Activated T-cell treated with anti-CD3 and anti-CD28 coated beads, Interleukin-2, amount 50 U/mL, for 72 hours (primary cell): ENCODE data around the gene FBXW7. TPM values are rescaled to one million over a fixed set of nuclear protein-coding genes. Genes with fewer than 3 reads are reported as not detected.
A peak's percentile ranks its signal among the peaks of the same experiment; 100 is the strongest.

ENCODE experiments used
- ATAC-seq, 2 donors: fragments of 150-1000 bp; cut with Tn5 transposase; replicated peaks in 1 of 2; 2 replicates each; pipeline ENCODE4 v1.10.0; 2021; ENCODE audit warnings: moderate library complexity in 2 of 2, mild to moderate bottlenecking in 1 of 2
- DNase-seq, 2 donors: peaks; one replicate each; pipeline ENCODE4 v3.0.0; 2021 to 2022; ENCODE audit warnings: mixed read lengths in 1 of 2
- H3K27ac Mint-ChIP-seq: one replicate; pipeline ENCODE4 v1.8.0; 2022; ENCODE audit warnings: mild to moderate bottlenecking, moderate library complexity, mixed read lengths
- H3K27me3 Mint-ChIP-seq: one replicate; pipeline ENCODE4 v1.8.0; 2022; ENCODE audit warnings: low read depth, mixed read lengths
- H3K36me3 Mint-ChIP-seq, 2 donors: one replicate each; pipeline ENCODE4 v1.8.0; 2022; ENCODE audit warnings: mixed read lengths in 2 of 2, mild to moderate bottlenecking in 1 of 2; ENCODE audit not compliant: insufficient read depth in 2 of 2
- H3K4me1 Mint-ChIP-seq: one replicate; pipeline ENCODE4 v1.8.0; 2022; ENCODE audit warnings: low read depth, mixed read lengths
- H3K4me3 Mint-ChIP-seq, 2 donors: one replicate each; pipeline ENCODE4 v1.8.0; 2022; ENCODE audit warnings: mild to moderate bottlenecking in 2 of 2, mixed read lengths in 2 of 2, moderate library complexity in 2 of 2
- H3K9me3 Mint-ChIP-seq, 2 donors: one replicate each; pipeline ENCODE4 v1.8.0; 2022; ENCODE audit warnings: mixed read lengths in 2 of 2
- total RNA-seq, 2 donors: library from RNA; stranded (reverse); gene quantifications; one replicate each; pipeline ENCODE4 v1.2.3, GENCODE V29; 2022

FBXW7 gene
- total RNA-seq, 2 donors from 2014 or later: 37.6 to 40.9 TPM

DNA sequence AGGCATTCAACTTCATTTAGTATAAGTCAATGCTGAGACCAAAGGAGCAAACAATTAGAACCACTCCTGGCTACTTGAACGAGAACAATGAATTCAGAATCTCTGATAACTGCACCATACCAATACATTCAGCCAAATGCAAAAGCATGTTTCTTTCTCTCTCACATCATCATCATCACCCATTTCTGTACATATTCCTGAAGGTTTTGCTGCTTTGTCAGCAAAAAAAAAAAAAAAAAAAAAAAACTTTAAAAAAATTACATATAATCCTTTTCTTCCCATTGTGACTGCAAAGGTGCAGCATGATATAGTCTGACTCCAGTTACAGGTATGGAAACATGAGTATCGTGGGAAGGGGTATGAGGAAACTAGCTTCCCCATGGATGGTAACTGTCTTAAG, 35.6 kb downstream of the FBXW7 start:
- Mint-ChIP-seq H3K4me1 (peaks cover 41% of the 10 kb centered on the region), H3K9me3 (no peaks in the 10 kb centered on the region), H3K27ac (no peak overlapping the region), H3K4me3 (no peak overlapping the region), H3K27me3 (no peaks in the 10 kb centered on the region), H3K36me3 (peaks cover 2% of the 10 kb centered on the region in 2 donors)
- DNase-seq (no peak), ATAC-seq (no peak)

- H3K27me3 Mint-ChIP-seq: no peaks in the 10 kb centered on the region
- peaks cover 43% of the 10 kb centered on the region for H3K4me1 Mint-ChIP-seq
- ATAC-seq: no peak
- peaks cover 2% of the 10 kb centered on the region in 2 donors for H3K36me3 Mint-ChIP-seq
- no peak overlapping the region for H3K4me3 Mint-ChIP-seq
- no peak overlapping the region for H3K27ac Mint-ChIP-seq
- no peak for DNase-seq
- H3K9me3 Mint-ChIP-seq: no peaks in the 10 kb centered on the region
Observed at GRCh38 chr4:152499344-152499743, 36.5 kb downstream of the FBXW7 start.

GRCh38 chr4:152494020-152494419, 41.9 kb downstream of the FBXW7 start:
- Mint-ChIP-seq H3K4me3 (no peak overlapping the region), H3K27ac (peak overlapping the region; percentile 47), H3K27me3 (no peaks in the 10 kb centered on the region)

DNA sequence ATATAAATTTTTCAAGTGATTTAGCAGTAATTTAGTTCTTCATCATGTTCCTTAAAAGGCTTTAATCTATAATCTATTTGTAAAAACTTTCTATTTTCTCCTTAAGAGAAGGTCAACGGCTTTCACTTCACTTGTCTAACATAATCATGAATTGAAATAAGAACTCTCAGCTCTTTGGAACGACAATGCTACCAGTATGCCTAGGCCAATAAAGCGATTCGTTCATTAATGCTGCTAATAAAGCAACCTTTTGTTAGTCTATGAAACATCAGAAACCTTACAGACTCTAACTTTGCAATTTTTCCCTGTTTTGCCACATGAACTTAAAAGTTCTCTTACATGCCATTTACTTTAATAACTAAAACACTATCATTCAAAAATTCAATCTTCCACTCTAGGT, 47.6 kb downstream of the FBXW7 start:
- Mint-ChIP-seq H3K27ac (no peak overlapping the region), H3K4me1 (peaks cover 34% of the 10 kb centered on the region), H3K36me3 (peaks cover 0 to 1% of the 10 kb centered on the region in 2 donors), H3K9me3 (no peaks in the 10 kb centered on the region), H3K4me3 (no peak overlapping the region), H3K27me3 (no peaks in the 10 kb centered on the region)
- DNase-seq: no peak
- no peak for ATAC-seq

More at GRCh38 chr4:152494020-152494419, 41.9 kb downstream of the FBXW7 start:
- Mint-ChIP-seq H3K36me3 (peaks cover 2 to 6% of the 10 kb centered on the region in 2 donors), H3K4me1 (peaks cover 45% of the 10 kb centered on the region), H3K9me3 (peaks cover 0 to 1% of the 10 kb centered on the region in 2 donors)
- DNase-seq (no peak), ATAC-seq (no peak)

DNA sequence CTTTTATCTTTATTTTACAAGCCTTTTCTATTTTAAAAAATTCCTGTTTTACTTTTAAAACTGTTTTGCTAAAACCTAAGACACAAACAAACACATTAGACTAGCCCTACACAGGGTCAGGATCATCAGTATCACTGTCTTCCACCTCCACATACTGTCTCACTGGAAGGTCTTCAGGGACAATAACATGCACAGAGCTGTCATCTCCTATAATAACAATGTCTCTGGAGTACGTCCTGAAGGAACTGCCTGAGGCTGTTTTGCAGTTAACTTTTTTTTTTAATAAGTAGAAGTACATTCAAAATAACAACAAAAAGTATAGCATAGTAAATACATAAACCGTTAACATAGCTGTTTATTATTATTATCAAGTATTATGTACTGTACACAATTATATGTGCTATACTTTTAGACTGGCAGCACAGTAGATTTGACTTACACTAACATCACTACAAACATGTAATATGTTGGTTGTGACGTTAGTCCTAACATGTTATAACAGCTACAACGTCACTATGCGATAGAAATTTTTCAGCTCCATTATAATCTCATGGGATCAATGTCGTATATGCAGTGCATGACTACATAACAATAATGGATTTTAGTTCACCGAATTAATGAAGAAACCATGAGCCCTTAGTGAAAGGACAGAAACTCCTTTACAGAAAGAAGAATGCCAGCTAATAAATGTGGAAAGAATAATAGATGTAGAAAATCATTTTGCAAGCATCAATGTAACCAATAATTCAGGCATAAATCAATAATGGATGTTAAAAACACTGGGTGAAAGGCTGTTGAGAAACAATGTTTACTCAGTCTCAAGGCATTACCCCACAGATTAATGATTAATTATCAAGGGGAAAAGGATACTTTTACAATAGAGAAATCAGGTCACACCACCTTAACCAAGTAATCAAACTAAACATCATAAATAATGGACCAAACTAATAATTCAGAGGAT, 49.2 kb downstream of the FBXW7 start:
- Mint-ChIP-seq H3K4me3 (peak overlapping the region in 1 of 2 donors; percentile 52), H3K27me3 (no peaks in the 10 kb centered on the region), H3K9me3 (no peaks in the 10 kb centered on the region), H3K4me1 (peaks cover 34% of the 10 kb centered on the region), H3K36me3 (peaks cover 0 to 2% of the 10 kb centered on the region in 2 donors), H3K27ac (peak overlapping the region; percentile 88)
- DNase-seq: no peak
- no peak for ATAC-seq

DNA sequence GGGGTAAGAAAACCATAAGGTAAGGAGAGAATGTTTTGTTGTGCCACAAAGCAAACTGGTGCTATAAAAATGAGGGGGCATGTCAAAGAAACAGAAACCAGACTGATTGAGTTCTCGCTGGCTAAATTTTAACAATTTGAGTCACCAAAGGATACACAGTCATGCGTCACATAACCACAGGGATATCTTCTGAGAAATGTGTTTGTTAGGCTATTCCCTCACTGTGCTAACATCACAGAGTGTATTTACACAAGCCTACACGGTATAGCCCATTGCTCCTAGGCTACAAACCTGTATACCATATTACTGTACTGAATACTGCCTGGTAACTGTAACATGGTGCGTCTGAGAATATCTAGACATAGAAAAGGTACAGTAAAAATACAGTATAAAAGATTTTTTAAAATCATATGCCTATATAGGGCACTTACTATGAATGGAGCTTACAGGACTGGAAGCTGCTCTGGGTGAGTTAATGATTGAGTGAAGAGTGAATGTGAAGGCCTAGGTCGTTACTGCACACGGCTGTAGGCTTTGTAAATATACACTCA, 50.1 kb downstream of the FBXW7 start:
- DNase-seq (peak; percentile 42 to 57), ATAC-seq (peak; percentile 100)
- Mint-ChIP-seq H3K4me3 (peak overlapping the region; percentile 6 to 52), H3K27ac (peak overlapping the region; percentile 88), H3K9me3 (peaks cover 2 to 3% of the 10 kb centered on the region in 2 donors), H3K27me3 (no peaks in the 10 kb centered on the region), H3K36me3 (peaks cover 3 to 6% of the 10 kb centered on the region in 2 donors), H3K4me1 (peaks cover 27% of the 10 kb centered on the region)

DNA sequence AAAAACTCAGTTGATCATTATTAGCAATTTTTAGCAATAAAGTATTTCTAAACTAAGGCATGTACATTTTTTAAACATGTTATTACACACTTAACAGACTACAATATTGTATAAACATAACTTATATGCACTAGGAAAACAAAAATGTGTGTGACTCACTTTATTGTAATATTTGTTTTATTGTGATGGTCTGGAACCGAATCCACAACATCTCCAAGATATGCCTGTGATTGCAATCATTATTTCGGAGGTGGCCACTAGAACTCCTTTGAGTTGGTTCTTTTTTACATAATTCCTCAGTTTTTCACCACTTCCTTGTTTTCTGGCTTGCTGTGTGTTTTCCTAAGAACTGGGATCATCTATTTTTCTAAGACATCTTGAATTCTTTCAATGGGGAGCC, 53.7 kb downstream of the FBXW7 start:
- DNase-seq (no peak), ATAC-seq (no peak)
- Mint-ChIP-seq H3K27ac (no peak overlapping the region), H3K4me3 (no peak overlapping the region), H3K27me3 (no peaks in the 10 kb centered on the region), H3K4me1 (peaks cover 33% of the 10 kb centered on the region), H3K36me3 (peaks cover 3 to 6% of the 10 kb centered on the region in 2 donors), H3K9me3 (peaks cover 2 to 3% of the 10 kb centered on the region in 2 donors)

DNA sequence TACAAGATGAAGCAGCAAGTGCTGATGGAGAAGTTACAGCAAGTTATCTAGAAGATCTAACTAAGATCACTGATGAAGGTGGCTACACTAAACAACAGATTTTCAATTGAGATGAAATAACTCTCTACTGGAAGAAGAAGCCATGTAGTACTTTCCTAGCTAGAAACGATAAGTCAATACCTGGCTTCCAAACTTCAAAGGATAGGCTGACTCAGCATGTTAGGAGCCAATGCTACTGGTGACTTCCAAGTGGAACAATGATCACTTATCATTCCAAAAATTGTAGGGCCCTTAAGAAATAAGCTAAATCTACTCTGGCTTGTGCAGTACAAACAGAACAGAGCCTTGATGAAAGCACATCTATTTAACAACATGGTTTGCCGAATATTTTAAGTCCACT, 55.0 kb downstream of the FBXW7 start:
- Mint-ChIP-seq H3K36me3 (peaks cover 3 to 6% of the 10 kb centered on the region in 2 donors), H3K4me1 (peaks cover 20% of the 10 kb centered on the region), H3K9me3 (peaks cover 2 to 3% of the 10 kb centered on the region in 2 donors), H3K27me3 (no peaks in the 10 kb centered on the region), H3K4me3 (no peak overlapping the region), H3K27ac (no peak overlapping the region)
- DNase-seq (no peak), ATAC-seq (no peak)

DNA sequence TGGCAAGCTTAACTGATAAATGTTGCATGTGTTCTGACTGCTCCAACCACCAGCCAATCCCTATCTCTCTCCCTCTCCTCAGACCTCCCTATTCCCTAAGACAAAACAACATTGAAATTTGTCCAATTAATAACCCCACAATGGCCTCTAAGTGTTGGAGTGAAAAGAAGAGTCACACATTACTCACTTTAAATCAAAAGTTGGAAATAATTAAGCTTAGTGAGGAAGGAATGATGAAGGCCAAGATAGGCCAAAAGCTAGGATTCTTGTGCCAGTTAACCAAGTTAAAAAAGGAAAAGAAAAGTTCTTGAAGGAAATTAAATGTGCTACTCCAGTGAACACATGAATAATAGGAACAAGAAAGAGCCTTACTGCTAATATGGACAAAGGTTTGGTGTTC, 55.6 kb downstream of the FBXW7 start:
- Mint-ChIP-seq H3K27me3 (no peaks in the 10 kb centered on the region), H3K4me3 (no peak overlapping the region), H3K9me3 (peaks cover 2 to 3% of the 10 kb centered on the region in 2 donors), H3K36me3 (peaks cover 3 to 6% of the 10 kb centered on the region in 2 donors), H3K4me1 (peaks cover 14% of the 10 kb centered on the region), H3K27ac (peak overlapping the region; percentile 9)
- DNase-seq (no peak), ATAC-seq (no peak)

- H3K27me3 Mint-ChIP-seq: no peaks in the 10 kb centered on the region
- peaks cover 2 to 3% of the 10 kb centered on the region in 2 donors for H3K9me3 Mint-ChIP-seq
- peaks cover 3 to 6% of the 10 kb centered on the region in 2 donors for H3K36me3 Mint-ChIP-seq
- peaks cover 11% of the 10 kb centered on the region for H3K4me1 Mint-ChIP-seq
- no peak for DNase-seq
- no peak overlapping the region for H3K4me3 Mint-ChIP-seq
- ATAC-seq: no peak
- peak overlapping the region; percentile 39 for H3K27ac Mint-ChIP-seq
Observed at GRCh38 chr4:152479428-152480026, 56.4 kb downstream of the FBXW7 start.

- H3K9me3 Mint-ChIP-seq: peaks cover 2 to 3% of the 10 kb centered on the region in 2 donors
- H3K27me3 Mint-ChIP-seq: no peaks in the 10 kb centered on the region
- no peak overlapping the region for H3K4me3 Mint-ChIP-seq
- H3K4me1 Mint-ChIP-seq: peaks cover 16% of the 10 kb centered on the region
- DNase-seq (no peak), ATAC-seq (no peak)
- H3K27ac Mint-ChIP-seq: no peak overlapping the region
- peaks cover 3 to 6% of the 10 kb centered on the region in 2 donors for H3K36me3 Mint-ChIP-seq
Observed at GRCh38 chr4:152478461-152479237, 57.2 kb downstream of the FBXW7 start.

DNA sequence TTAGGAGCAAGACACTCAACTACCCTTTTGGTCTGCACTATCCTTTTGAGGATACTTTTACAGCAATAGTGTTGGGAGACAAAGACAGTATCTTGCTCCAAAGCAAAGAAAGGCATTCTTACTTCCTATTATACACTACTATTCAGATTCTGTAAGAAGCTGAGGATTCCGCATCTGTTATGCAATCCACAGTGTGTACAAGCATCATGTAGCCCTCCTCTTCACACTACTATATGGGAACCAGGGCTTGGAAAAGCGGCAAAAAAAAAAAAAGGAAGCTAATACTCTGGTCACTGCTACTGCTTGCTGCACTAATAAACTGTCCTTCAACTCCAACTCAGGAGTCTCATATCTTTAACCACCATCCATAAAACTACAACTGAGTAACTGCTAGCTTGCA, 59.1 kb downstream of the FBXW7 start:
- DNase-seq: no peak
- no peak overlapping the region for H3K4me3 Mint-ChIP-seq
- no peaks in the 10 kb centered on the region for H3K27me3 Mint-ChIP-seq
- H3K36me3 Mint-ChIP-seq: peaks cover 3 to 5% of the 10 kb centered on the region in 2 donors
- peaks cover 16% of the 10 kb centered on the region for H3K4me1 Mint-ChIP-seq
- H3K27ac Mint-ChIP-seq: no peak overlapping the region
- ATAC-seq: no peak
- peaks cover 2 to 3% of the 10 kb centered on the region in 2 donors for H3K9me3 Mint-ChIP-seq
